HCT116 (cell line): Measurements from ENCODE around the gene TNKS2. TPM values are rescaled to one million over a fixed set of nuclear protein-coding genes. Genes with fewer than 3 reads are reported as not detected.

ENCODE experiments used
- ATAC-seq: fragments of 200-7000 bp; cut with Tn5 transposase; 2 replicates; pipeline ENCODE4 v1.9.1; 2020; ENCODE audit warnings: mild to moderate bottlenecking, moderate library complexity
- BruUV-seq: library from RNA; stranded (reverse); fragments of 400-500 nt; replicated peaks from 2 replicates; lab custom pipeline; 2021; lab: Mats Ljungman, UMichigan
- CTCF ChIA-PET: fragments of 300-600 bp; sonication (Branson Sonifier 250); formaldehyde crosslinking; loops from one replicate; lab custom pipeline; 2021; ENCODE audit warnings: antibody characterized with exemption; lab: Charles Lee
- POLR2A ChIA-PET: fragments of 300-600, 350-600 bp; sonication (Branson Sonifier 250); formaldehyde crosslinking; loops from one replicate; lab custom pipeline; 2021; ENCODE audit warnings: antibody characterized with exemption; lab: Charles Lee
- RAD21 ChIA-PET, 2 experiments: fragments of 300-600 bp; sonication (Branson Sonifier 250); formaldehyde crosslinking; loops; one replicate each; lab custom pipeline; 2023; ENCODE audit warnings: low total read pairs in 2 of 2; ENCODE audit not compliant: uncharacterized antibody in 2 of 2, unreplicated experiment in 2 of 2, low non-redundant PET in 1 of 2; lab: Charles Lee
- DNase-seq: peaks from one replicate; pipeline ENCODE4 v3.0.0-alpha.2; 2010; ENCODE audit warnings: low read depth, low spot score
- H2AFZ ChIP-seq: fragments of 200-600 bp; shearing (Covaris generic), sonication (generic); 2 replicates; pipeline ENCODE4 v1.6.1; 2017; ENCODE audit warnings: low read depth, mixed run types, mixed read lengths, antibody characterized with exemption, low read length; ENCODE audit not compliant: poor library complexity, severe bottlenecking
- H3K27ac ChIP-seq: 2 replicates; pipeline ENCODE4 v1.5.1; 2012; ENCODE audit warnings: low read depth, low read length
- H3K27me3 ChIP-seq: fragments of 200-600 bp; sonication (generic); 2 replicates; pipeline ENCODE4 v1.6.1; 2016; ENCODE audit warnings: mixed run types, low read length, mixed read lengths; ENCODE audit not compliant: insufficient read depth
- H3K36me3 ChIP-seq, 2 experiments: fragments of 200-500 bp in 1 of 2; fragments of 200-600 bp in 1 of 2; sonication (Bioruptor generic) in 1 of 2; sonication (generic) in 1 of 2; 2 replicates each; pipeline versions ENCODE4 v1.5.1 to v1.6.1; 2014 to 2016; ENCODE audit warnings: low read length in 2 of 2, inconsistent platforms in 1 of 2, mixed read lengths in 1 of 2, mixed run types in 1 of 2; ENCODE audit not compliant: insufficient read depth in 2 of 2, control insufficient read depth in 1 of 2
- H3K4me1 ChIP-seq, 2 experiments: fragments of 200-600 bp in 1 of 2; sonication (generic) in 1 of 2; 2 replicates each; pipeline versions ENCODE4 v1.5.1 to v1.6.1; 2012 to 2017; ENCODE audit warnings: low read length in 2 of 2, inconsistent platforms in 1 of 2, mild to moderate bottlenecking in 1 of 2, mixed read lengths in 1 of 2, mixed run types in 1 of 2, moderate library complexity in 1 of 2; ENCODE audit not compliant: insufficient read depth in 2 of 2, control insufficient read depth in 1 of 2
- H3K4me2 ChIP-seq: fragments of 200-600 bp; sonication (generic); 2 replicates; pipeline ENCODE4 v1.6.1; 2017; ENCODE audit warnings: mixed run types, low read length, mixed read lengths
- H3K4me3 ChIP-seq, 2 experiments: fragments of 200-600 bp in 1 of 2; sonication (generic) in 1 of 2; replicated peaks in 1 of 2; 2 replicates each; pipeline ENCODE4 v1.5.1; 2011 to 2016; ENCODE audit warnings: low read length in 2 of 2, control low read depth in 1 of 2, low read depth in 1 of 2, mild to moderate bottlenecking in 1 of 2, mixed read lengths in 1 of 2, mixed run types in 1 of 2
- H3K79me2 ChIP-seq: fragments of 200-600 bp; sonication (generic); 2 replicates; pipeline ENCODE4 v1.6.1; 2017; ENCODE audit warnings: mild to moderate bottlenecking, mixed run types, low read length, moderate library complexity, mixed read lengths; ENCODE audit not compliant: insufficient read depth
- H3K9ac ChIP-seq: fragments of 200-600 bp; sonication (generic); 2 replicates; pipeline ENCODE4 v1.6.1; 2016; ENCODE audit warnings: low read length, mixed read lengths
- H3K9me2 ChIP-seq: fragments of 200-600 bp; sonication (generic), shearing (Covaris generic); 2 replicates; pipeline ENCODE4 v1.6.1; 2017; ENCODE audit warnings: mixed run types, mild to moderate bottlenecking, moderate library complexity; ENCODE audit not compliant: insufficient read depth
- H3K9me3 ChIP-seq, 2 experiments: fragments of 200-500 bp in 1 of 2; fragments of 200-600 bp in 1 of 2; sonication (Bioruptor generic) in 1 of 2; sonication (generic) in 1 of 2; 2 replicates each; pipeline ENCODE4 v1.6.1; 2014 to 2017; ENCODE audit warnings: low read length in 2 of 2, mixed read lengths in 2 of 2, inconsistent platforms in 1 of 2, low read depth in 1 of 2, mild to moderate bottlenecking in 1 of 2, mixed run types in 1 of 2, moderate library complexity in 1 of 2; ENCODE audit not compliant: control insufficient read depth in 1 of 2, insufficient read depth in 1 of 2
- H4K20me1 ChIP-seq: fragments of 200-600 bp; sonication (generic), shearing (Covaris generic); 2 replicates; pipeline ENCODE4 v1.6.1; 2017; ENCODE audit warnings: mixed run types, mild to moderate bottlenecking, moderate library complexity; ENCODE audit not compliant: insufficient read depth
- ATF3 ChIP-seq: IDR thresholded peaks from 2 replicates; pipeline ENCODE4 v1.6.1; 2012
- CEBPB ChIP-seq: IDR thresholded peaks from 2 replicates; pipeline ENCODE4 v1.6.1; 2012; ENCODE audit warnings: low read depth
- EGR1 ChIP-seq: IDR thresholded peaks from 2 replicates; pipeline ENCODE4 v1.6.1; 2012; ENCODE audit warnings: low read depth
- ELF1 ChIP-seq: IDR thresholded peaks from 2 replicates; pipeline ENCODE4 v1.6.1; 2012; ENCODE audit warnings: low read depth, borderline replicate concordance
- EZH2 ChIP-seq: fragments of 200-600 bp; sonication (generic); IDR thresholded peaks from 2 replicates; pipeline ENCODE4 v1.6.1; 2017; ENCODE audit warnings: antibody characterized with exemption, mixed run types
- JUND ChIP-seq: IDR thresholded peaks from 2 replicates; pipeline ENCODE4 v1.6.1; 2012
- POLR2AphosphoS5 ChIP-seq: IDR thresholded peaks from 2 replicates; pipeline ENCODE4 v1.6.1; 2011; ENCODE audit warnings: mild to moderate bottlenecking, low read depth, low read length, moderate library complexity
- RAD21 ChIP-seq: IDR thresholded peaks from 2 replicates; pipeline ENCODE4 v1.6.1; 2012; ENCODE audit warnings: low read depth, mild to moderate bottlenecking
- REST ChIP-seq: IDR thresholded peaks from 2 replicates; pipeline ENCODE4 v1.6.1; 2012; ENCODE audit warnings: low read depth
- SIN3A ChIP-seq: IDR thresholded peaks from 2 replicates; pipeline ENCODE4 v1.6.1; 2012; ENCODE audit warnings: low read depth
- SP1 ChIP-seq: IDR thresholded peaks from 2 replicates; pipeline ENCODE4 v1.6.1; 2012; ENCODE audit warnings: low read depth
- TCF7L2 ChIP-seq: IDR thresholded peaks from 2 replicates; pipeline ENCODE4 v1.7.0; 2011; ENCODE audit warnings: borderline replicate concordance, inconsistent platforms; ENCODE audit not compliant: insufficient read depth, insufficient read length; ENCODE audit errors: extremely low read depth
- YY1 ChIP-seq: IDR thresholded peaks from 2 replicates; pipeline ENCODE4 v1.6.1; 2011; ENCODE audit warnings: low read length, low read depth, moderate library complexity, mild to moderate bottlenecking; ENCODE audit not compliant: insufficient replicate concordance; ENCODE audit errors: extremely low read depth
- ZBTB33 ChIP-seq: IDR thresholded peaks from 2 replicates; pipeline ENCODE4 v1.6.1; 2011; ENCODE audit warnings: mild to moderate bottlenecking, low read length, moderate library complexity; ENCODE audit not compliant: insufficient replicate concordance; ENCODE audit errors: extremely low read depth
- ZFX ChIP-seq: fragments of 450-650 bp; IDR thresholded peaks from 2 replicates; pipeline ENCODE4 v1.6.1; 2017
- ZNF274 ChIP-seq: fragments of 200-500 bp; sonication (Bioruptor generic); IDR thresholded peaks from 2 replicates; pipeline ENCODE4 v1.6.1; 2014; ENCODE audit warnings: mild to moderate bottlenecking, low read depth, low read length, inconsistent platforms
- intact Hi-C: fragments of 100-400 bp; cut with micrococcal nuclease; formaldehyde crosslinking; loops from 2 replicates; pipeline ENCODE4 v1.10.0; 2022
- total RNA-seq: library from RNA; stranded (reverse); gene quantifications from one replicate; pipeline ENCODE4 v1.2.1, GENCODE V29; 2021; ENCODE audit not compliant: unreplicated experiment
- TF ChIP-seq, protein P1 (sequence below), 3 experiments: fragments of 200-600 bp in 1 of 3; sonication (generic) in 1 of 3; IDR thresholded peaks in 2 of 3; conservative IDR thresholded peaks in 1 of 3; 2 replicates each; pipeline ENCODE4 v1.5.1; 2012 to 2017; ENCODE audit warnings: low read depth in 2 of 3, low read length in 2 of 3, antibody characterized with exemption in 1 of 3, borderline replicate concordance in 1 of 3, control low read depth in 1 of 3, mild to moderate bottlenecking in 1 of 3, mixed read lengths in 1 of 3, mixed run types in 1 of 3, moderate library complexity in 1 of 3; ENCODE audit not compliant: insufficient read depth in 1 of 3

The TNKS2 gene
- total RNA-seq, 1 experiment from 2014 or later, result 20.7 TPM

GRCh38 chr10:91879515-91880170, 81.4 kb downstream of the TNKS2 start:
- no peak overlapping the region for H3K9ac ChIP-seq
- ChIA-PET RAD21 (interaction anchor here in 1 of 2 experiments (0.6 kb wide), 1 partner anchor 48 kb away, joined by 4 read pairs; no protein-coding TSS in a partner anchor), POLR2A (no interaction called here)

More at GRCh38 chr10:91879515-91880170, 81.4 kb downstream of the TNKS2 start:
- H3K4me2 ChIP-seq, result no peak overlapping the region
- DNase-seq (no peak), ATAC-seq (no peak)
- H4K20me1 ChIP-seq, result no peaks in the 10 kb centered on the region
- intact Hi-C loops, result no loop called here
- no peaks in the 10 kb centered on the region for H3K9me3 ChIP-seq
- no peak overlapping the region for H2AFZ ChIP-seq
- H3K4me3 ChIP-seq, result no peak overlapping the region
- H3K27me3 ChIP-seq, result no peaks in the 10 kb centered on the region
- no TSS peak for BruUV-seq
- CTCF ChIA-PET, result no interaction called here
- H3K36me3 ChIP-seq, result no peaks in the 10 kb centered on the region
- no peak overlapping the region for H3K27ac ChIP-seq
- no peaks in the 10 kb centered on the region for H3K79me2 ChIP-seq
- TF ChIP-seq REST (no peak), ATF3 (no peak), CEBPB (no peak), ZBTB33 (no peak), ELF1 (no peak), SIN3A (no peak), EGR1 (no peak), TCF7L2 (no peak), EZH2 (no peak), YY1 (no peak), POLR2AphosphoS5 (no peak), ZNF274 (no peak), JUND (no peak), SP1 (no peak), ZFX (no peak), RAD21 (no peak)
- TF ChIP-seq, protein P1, sequence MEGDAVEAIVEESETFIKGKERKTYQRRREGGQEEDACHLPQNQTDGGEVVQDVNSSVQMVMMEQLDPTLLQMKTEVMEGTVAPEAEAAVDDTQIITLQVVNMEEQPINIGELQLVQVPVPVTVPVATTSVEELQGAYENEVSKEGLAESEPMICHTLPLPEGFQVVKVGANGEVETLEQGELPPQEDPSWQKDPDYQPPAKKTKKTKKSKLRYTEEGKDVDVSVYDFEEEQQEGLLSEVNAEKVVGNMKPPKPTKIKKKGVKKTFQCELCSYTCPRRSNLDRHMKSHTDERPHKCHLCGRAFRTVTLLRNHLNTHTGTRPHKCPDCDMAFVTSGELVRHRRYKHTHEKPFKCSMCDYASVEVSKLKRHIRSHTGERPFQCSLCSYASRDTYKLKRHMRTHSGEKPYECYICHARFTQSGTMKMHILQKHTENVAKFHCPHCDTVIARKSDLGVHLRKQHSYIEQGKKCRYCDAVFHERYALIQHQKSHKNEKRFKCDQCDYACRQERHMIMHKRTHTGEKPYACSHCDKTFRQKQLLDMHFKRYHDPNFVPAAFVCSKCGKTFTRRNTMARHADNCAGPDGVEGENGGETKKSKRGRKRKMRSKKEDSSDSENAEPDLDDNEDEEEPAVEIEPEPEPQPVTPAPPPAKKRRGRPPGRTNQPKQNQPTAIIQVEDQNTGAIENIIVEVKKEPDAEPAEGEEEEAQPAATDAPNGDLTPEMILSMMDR (IDR thresholded peaks at IDR 0.05 in 2 of 3, conservative IDR thresholded peaks at IDR 0.05 in 1 of 3; ENCODE audit: borderline replicate concordance in 1 of 3, insufficient read depth in 1 of 3, low read depth in 2 of 3, low read length in 2 of 3), result no peak
- no peaks in the 10 kb centered on the region for H3K9me2 ChIP-seq
- no peaks in the 10 kb centered on the region; a peak in 1 of 4 replicates for H3K4me1 ChIP-seq
